H1 (cell line): ENCODE data around the gene KHDRBS2. TPM values are rescaled to one million over a fixed set of nuclear protein-coding genes. Genes with fewer than 3 reads are reported as not detected.

Source experiments
- CTCF ChIA-PET: fragments of 300-600 bp; sonication (Branson Sonifier 250); formaldehyde crosslinking; loops from one replicate; lab custom pipeline; 2021; ENCODE audit not compliant: partially characterized antibody; lab: Charles Lee
- POLR2A ChIA-PET: fragments of 300-600 bp; sonication (Branson Sonifier 250); formaldehyde crosslinking; loops from one replicate; lab custom pipeline; 2021; ENCODE audit warnings: inconsistent platforms; ENCODE audit not compliant: partially characterized antibody; lab: Charles Lee
- DNase-seq, 2 experiments: peaks; one replicate each; pipeline versions ENCODE4 v3.0.0 to v3.0.0-alpha.2; 2010 to 2022; ENCODE audit warnings: low spot score in 2 of 2, low read depth in 1 of 2, mixed read lengths in 1 of 2
- FAIRE-seq: peaks from 2 replicates; lab custom pipeline; 2011; peaks lifted over from hg19 to GRCh38; lab: Jason Lieb, UNC
- H2AFZ ChIP-seq: 2 replicates; pipeline ENCODE4 v1.8.1; 2012; ENCODE audit warnings: low read length, inconsistent platforms
- H2AK5ac ChIP-seq: 2 replicates; pipeline ENCODE4 v1.6.1; 2013; ENCODE audit warnings: low read depth, low read length
- H2BK120ac ChIP-seq: replicated peaks from 2 replicates; pipeline ENCODE3; 2013; ENCODE audit warnings: low read depth, low read length, inconsistent platforms
- H2BK12ac ChIP-seq: 2 replicates; pipeline ENCODE4 v1.6.1; 2013; ENCODE audit warnings: low read depth, low read length
- H2BK15ac ChIP-seq: 2 replicates; pipeline ENCODE4 v1.6.1; 2013; ENCODE audit warnings: low read length
- H2BK20ac ChIP-seq: 2 replicates; pipeline ENCODE4 v1.6.1; 2013; ENCODE audit warnings: low read length
- H2BK5ac ChIP-seq: 2 replicates; pipeline ENCODE4 v1.6.1; 2013; ENCODE audit warnings: low read depth, low read length
- H3K14ac ChIP-seq: 2 replicates; pipeline ENCODE4 v1.6.1; 2013; ENCODE audit warnings: inconsistent platforms; ENCODE audit not compliant: insufficient read length
- H3K18ac ChIP-seq: 2 replicates; pipeline ENCODE4 v1.6.1; 2013; ENCODE audit warnings: low read length; ENCODE audit errors: extremely low read depth
- H3K23ac ChIP-seq: 2 replicates; pipeline ENCODE4 v1.6.1; 2013; ENCODE audit warnings: inconsistent platforms; ENCODE audit not compliant: insufficient read length
- H3K23me2 ChIP-seq: 2 replicates; pipeline ENCODE4 v1.6.1; 2013; ENCODE audit warnings: low read depth, low read length
- H3K27ac ChIP-seq: 2 replicates; pipeline ENCODE4 v1.6.1; 2011; ENCODE audit warnings: low read depth, low read length, inconsistent platforms
- H3K27me3 ChIP-seq, 4 experiments: replicated peaks in 1 of 4; 1 replicate in 1 of 4; 2 replicates in 3 of 4; pipeline versions ENCODE4 v1.6.1 to v1.8.1; 2011 to 2013; ENCODE audit warnings: low read length in 3 of 4, mild to moderate bottlenecking in 3 of 4, inconsistent platforms in 2 of 4, mixed read lengths in 2 of 4, moderate library complexity in 1 of 4; ENCODE audit not compliant: control insufficient read depth in 3 of 4, insufficient read depth in 3 of 4; ENCODE audit errors: extremely low read depth in 1 of 4
- H3K36me3 ChIP-seq, 4 experiments: 2 replicates each; pipeline versions ENCODE4 v1.6.1 to v1.8.1; 2011 to 2013; ENCODE audit warnings: mild to moderate bottlenecking in 4 of 4, low read length in 3 of 4, moderate library complexity in 2 of 4, control low read depth in 1 of 4, inconsistent platforms in 1 of 4; ENCODE audit not compliant: insufficient read depth in 4 of 4, control insufficient read depth in 2 of 4
- H3K4ac ChIP-seq: replicated peaks from 2 replicates; pipeline ENCODE3; 2013; ENCODE audit warnings: low read length, low read depth, mixed read lengths, inconsistent platforms; ENCODE audit not compliant: insufficient read length
- H3K4me1 ChIP-seq, 4 experiments: replicated peaks in 1 of 4; 1 replicate in 1 of 4; 2 replicates in 3 of 4; pipeline versions ENCODE4 v1.6.1 to v1.8.1; 2011 to 2013; ENCODE audit warnings: low read length in 3 of 4, inconsistent platforms in 2 of 4, mixed read lengths in 1 of 4; ENCODE audit not compliant: insufficient read depth in 4 of 4, control insufficient read depth in 3 of 4
- H3K4me2 ChIP-seq, 2 experiments: 2 replicates each; pipeline versions ENCODE4 v1.6.1 to v1.8.1; 2011 to 2013; ENCODE audit warnings: low read depth in 2 of 2, low read length in 2 of 2, control low read depth in 1 of 2, inconsistent platforms in 1 of 2, mild to moderate bottlenecking in 1 of 2; ENCODE audit not compliant: insufficient read depth in 1 of 2
- H3K4me3 ChIP-seq, 4 experiments: fragments of 200-600, 300-600 bp in 1 of 4; sonication (generic), shearing (Covaris generic), sonication (Bioruptor Twin) in 1 of 4; 2 replicates each; pipeline versions ENCODE4 v1.5.1 to v1.8.1; 2011 to 2016; ENCODE audit warnings: low read length in 4 of 4, low read depth in 3 of 4, control low read depth in 2 of 4, inconsistent platforms in 2 of 4, mild to moderate bottlenecking in 2 of 4, mixed read lengths in 1 of 4, moderate library complexity in 1 of 4; ENCODE audit not compliant: insufficient read depth in 2 of 4; ENCODE audit errors: extremely low read depth in 1 of 4
- H3K56ac ChIP-seq: replicated peaks from 2 replicates; pipeline ENCODE3; 2013; ENCODE audit warnings: low read depth, mild to moderate bottlenecking, mixed read lengths, low read length, inconsistent platforms; ENCODE audit not compliant: insufficient read length
- H3K79me1 ChIP-seq: 2 replicates; pipeline ENCODE4 v1.6.1; 2013; ENCODE audit warnings: low read depth, low read length, control low read depth
- H3K79me2 ChIP-seq, 2 experiments: 2 replicates each; pipeline versions ENCODE4 v1.6.1 to v1.8.1; 2012 to 2013; ENCODE audit warnings: low read length in 2 of 2, mild to moderate bottlenecking in 2 of 2, inconsistent platforms in 1 of 2; ENCODE audit not compliant: insufficient read depth in 2 of 2, control insufficient read depth in 1 of 2
- H3K9ac ChIP-seq, 4 experiments: replicated peaks in 1 of 4; 1 replicate in 1 of 4; 2 replicates in 3 of 4; pipeline versions ENCODE4 v1.6.1 to v1.8.1; 2011 to 2013; ENCODE audit warnings: low read depth in 3 of 4, low read length in 3 of 4, control low read depth in 2 of 4, mild to moderate bottlenecking in 2 of 4, moderate library complexity in 2 of 4, inconsistent platforms in 1 of 4; ENCODE audit errors: extremely low read depth in 1 of 4
- H3K9me3 ChIP-seq, 2 experiments: 2 replicates each; pipeline versions ENCODE4 v1.6.1 to v1.8.1; 2012 to 2013; ENCODE audit warnings: mild to moderate bottlenecking in 2 of 2, moderate library complexity in 2 of 2, control low read depth in 1 of 2, inconsistent platforms in 1 of 2, low read depth in 1 of 2, low read length in 1 of 2, mixed read lengths in 1 of 2; ENCODE audit not compliant: insufficient read depth in 2 of 2
- H4K20me1 ChIP-seq, 2 experiments: replicated peaks in 1 of 2; 2 replicates each; pipeline versions ENCODE3 to v1.8.1; 2011 to 2013; ENCODE audit warnings: inconsistent platforms in 2 of 2, low read length in 2 of 2, mild to moderate bottlenecking in 1 of 2; ENCODE audit not compliant: insufficient read depth in 2 of 2, control insufficient read depth in 1 of 2
- H4K5ac ChIP-seq: 2 replicates; pipeline ENCODE4 v1.6.1; 2013; ENCODE audit warnings: low read length, low read depth, mixed read lengths, inconsistent platforms; ENCODE audit not compliant: insufficient read length
- H4K8ac ChIP-seq: 2 replicates; pipeline ENCODE4 v1.8.0; 2013; ENCODE audit warnings: mild to moderate bottlenecking, moderate library complexity, low read length, inconsistent platforms; ENCODE audit not compliant: insufficient read depth; ENCODE audit errors: extremely low read depth
- H4K91ac ChIP-seq: replicated peaks from 2 replicates; pipeline ENCODE3; 2013; ENCODE audit warnings: low read length, mixed read lengths, inconsistent platforms; ENCODE audit not compliant: insufficient read length
- JUN ChIP-seq: IDR thresholded peaks from 2 replicates; pipeline ENCODE4 v1.6.1; 2011; ENCODE audit warnings: low read depth, mild to moderate bottlenecking, improper control_type of control experiment, low read length
- whole genome bisulfite sequencing, 2 experiments: shearing (Covaris generic) in 1 of 2; methylation state at CpG; one replicate each; pipeline versions ENCODE4 v1.1.6 to v1.1.7; 2013 to 2015; ENCODE audit warnings: low lambda C conversion rate in 2 of 2, mixed read lengths in 2 of 2, inconsistent platforms in 1 of 2, low coverage in 1 of 2, missing lambda C conversion rate in 1 of 2; ENCODE audit not compliant: insufficient replicate concordance in 2 of 2, insufficient coverage in 1 of 2, insufficient read length in 1 of 2; ENCODE audit errors: extremely low coverage in 1 of 2, missing lambda C conversion rate in 1 of 2; 5-methylcytosine and 5-hydroxymethylcytosine counted together
- polyA plus RNA-seq, 7 experiments: library from polyadenylated mRNA; depleted of rRNA in 3 of 7; stranded (reverse) in 5 of 7; unstranded in 2 of 7; fragments of >200 nt in 5 of 7; fragments of 200-250 nt in 2 of 7; gene quantifications; 1 replicate in 5 of 7; 2 replicates in 1 of 7; 4 replicates in 1 of 7; pipeline versions ENCODE4 v1.2.1 to v1.2.3, GENCODE V29; 2011 to 2013; ENCODE audit warnings: missing spikeins in 2 of 7, mixed read lengths in 2 of 7
- total RNA-seq: library from RNA; stranded (reverse); fragmentation: NEBNext Ultra II Directional; extraction: Animal tissue kit (Norgen Biotek cat#: 25700); gene quantifications from 2 replicates; pipeline ENCODE4 v1.2.1, GENCODE V29; 2021

Gene KHDRBS2
- total and polyA plus RNA-seq, 2 of the 8 experiments (the other 6 are each of a cell fraction or from before 2014, with no cell fraction given) = 5.2 to 7.7 TPM

DNA sequence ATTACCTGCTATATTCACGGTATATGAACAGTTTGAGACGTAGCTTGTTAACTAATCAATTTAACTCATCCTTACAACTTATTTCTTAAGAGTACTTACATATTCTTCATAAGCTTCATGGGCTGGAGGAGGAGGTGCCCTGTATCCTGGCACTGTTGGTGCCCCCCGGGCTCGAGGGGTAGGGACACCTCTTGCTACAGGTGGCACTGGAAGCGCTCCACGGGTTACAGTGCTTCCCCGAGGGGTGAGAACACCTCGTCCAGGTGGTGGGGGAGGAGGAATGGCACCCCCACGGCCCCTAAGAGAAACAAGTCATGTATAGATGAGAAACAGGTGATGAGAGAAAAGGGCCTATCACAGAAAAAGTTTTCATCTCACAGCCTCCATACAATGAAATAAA lies 391.5 kb downstream of the KHDRBS2 start:
- Histone ChIP-seq H3K27me3 (no peaks in the 10 kb centered on the region), H2BK20ac (no peak overlapping the region), H2BK5ac (no peak overlapping the region), H4K8ac (no peak overlapping the region), H2AK5ac (no peak overlapping the region), H3K27ac (no peak overlapping the region), H2BK120ac (no peak overlapping the region), H3K4me2 (no peak overlapping the region), H3K4me3 (no peak overlapping the region), H4K20me1 (no peaks in the 10 kb centered on the region), H3K23ac (no peak overlapping the region), H3K56ac (no peak overlapping the region), H3K79me1 (no peaks in the 10 kb centered on the region), H4K91ac (no peak overlapping the region), H2BK12ac (no peak overlapping the region), H4K5ac (no peak overlapping the region), H3K9me3 (no peaks in the 10 kb centered on the region), H3K4me1 (no peaks in the 10 kb centered on the region), H3K9ac (no peak overlapping the region), H3K23me2 (no peaks in the 10 kb centered on the region), H3K36me3 (no peaks in the 10 kb centered on the region), H3K79me2 (no peaks in the 10 kb centered on the region), H2AFZ (no peak overlapping the region), H3K14ac (no peak overlapping the region), H3K18ac (no peak overlapping the region), H3K4ac (no peak overlapping the region), H2BK15ac (no peak overlapping the region)
- CTCF ChIA-PET = no interaction called here
- POLR2A ChIA-PET = no interaction called here
- TF ChIP-seq JUN = no peak
- DNase-seq (no peak), FAIRE-seq (no peak)
- WGBS, 2 experiments = 92% methylated on average over 9 of the region's 9 CpGs; no CpG with 5 or more reads in 1 of the 2 experiments
